DOHH2 (cell line): ENCODE measurements around the gene PPFIA4.

ENCODE experiments used
- H3F3A ChIP-seq: fragments of 200-600 bp; sonication (generic), shearing (Covaris generic); 2 replicates; pipeline ENCODE4 v1.6.0; 2016; ENCODE audit warnings: antibody characterized with exemption, mild to moderate bottlenecking; ENCODE audit not compliant: control insufficient read depth, insufficient read depth
- H3K27ac ChIP-seq: fragments of 200-600 bp; sonication (generic); 2 replicates; pipeline ENCODE4 v1.5.1; 2014; ENCODE audit warnings: low read depth, mild to moderate bottlenecking, low read length, moderate library complexity
- H3K27me3 ChIP-seq: fragments of 200-600 bp; sonication (generic); 2 replicates; pipeline ENCODE4 v1.6.1; 2014; ENCODE audit warnings: mild to moderate bottlenecking, low read length, mixed read lengths; ENCODE audit not compliant: control insufficient read depth
- H3K36me3 ChIP-seq: fragments of 200-600 bp; sonication (generic); 2 replicates; pipeline ENCODE4 v1.6.1; 2014; ENCODE audit warnings: mild to moderate bottlenecking, low read length, moderate library complexity, mixed read lengths; ENCODE audit not compliant: control insufficient read depth
- H3K4me1 ChIP-seq: fragments of 200-600 bp; sonication (generic); 2 replicates; pipeline ENCODE4 v1.6.1; 2014; ENCODE audit warnings: mild to moderate bottlenecking, low read length, mixed read lengths; ENCODE audit not compliant: control insufficient read depth
- H3K4me2 ChIP-seq: fragments of 200-600 bp; sonication (generic); 2 replicates; pipeline ENCODE4 v1.6.0; 2014; ENCODE audit warnings: mild to moderate bottlenecking, low read length, moderate library complexity
- H3K4me3 ChIP-seq: fragments of 200-600 bp; sonication (generic); 2 replicates; pipeline ENCODE4 v1.5.1; 2014; ENCODE audit warnings: mild to moderate bottlenecking, low read length, mixed read lengths
- H3K79me2 ChIP-seq: fragments of 200-600 bp; sonication (generic); 2 replicates; pipeline ENCODE4 v1.6.1; 2014; ENCODE audit warnings: mild to moderate bottlenecking, low read length, mixed read lengths; ENCODE audit not compliant: control insufficient read depth
- H3K9me2 ChIP-seq: fragments of 200-600 bp; sonication (generic); replicated peaks from 2 replicates; pipeline ENCODE4 v1.6.1; 2014; ENCODE audit warnings: mild to moderate bottlenecking, low read length, mixed read lengths; ENCODE audit not compliant: control insufficient read depth
- H3K9me3 ChIP-seq: fragments of 200-600 bp; sonication (generic); 2 replicates; pipeline ENCODE4 v1.6.1; 2014; ENCODE audit warnings: antibody characterized with exemption, low read length, mixed read lengths; ENCODE audit not compliant: control insufficient read depth, insufficient read depth
- H4K20me1 ChIP-seq: fragments of 200-600 bp; sonication (generic); 2 replicates; pipeline ENCODE4 v1.6.0; 2014; ENCODE audit warnings: low read depth, mild to moderate bottlenecking, antibody characterized with exemption, low read length, moderate library complexity; ENCODE audit not compliant: control insufficient read depth, insufficient read depth
- EZH2phosphoT487 ChIP-seq: fragments of 200-600 bp; sonication (generic); IDR thresholded peaks from 2 replicates; pipeline ENCODE4 v1.6.1; 2017; ENCODE audit warnings: borderline replicate concordance, mild to moderate bottlenecking, antibody characterized with exemption, low read length, moderate library complexity, mixed read lengths
- TF ChIP-seq, protein P1 (sequence below): fragments of 200-600 bp; sonication (generic); IDR thresholded peaks from one replicate; pipeline ENCODE4 v1.5.1; 2014; ENCODE audit warnings: antibody characterized with exemption, mild to moderate bottlenecking, low read depth, low read length; ENCODE audit not compliant: poor library complexity, severe bottlenecking

PPFIA4 gene

DNA sequence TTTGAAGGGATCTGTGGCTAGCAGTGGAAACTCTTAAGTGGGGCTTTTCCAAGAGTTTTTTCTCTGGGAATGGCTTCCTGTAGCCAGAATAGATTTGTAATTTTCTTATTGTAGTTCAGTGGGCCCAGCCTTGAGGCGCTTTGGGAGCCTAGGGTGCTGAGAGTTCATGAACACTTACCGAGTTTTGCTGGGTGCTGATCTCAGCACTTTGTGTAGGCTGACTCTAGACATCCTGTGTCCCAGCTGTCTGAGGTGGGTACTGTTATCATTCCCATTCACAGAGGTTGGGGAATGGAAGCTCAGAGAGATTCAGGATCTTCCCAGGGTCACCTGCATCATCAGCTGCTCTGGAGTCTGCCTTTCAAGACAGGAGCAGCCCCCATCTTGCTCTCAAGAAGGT, 7.0 kb downstream of the PPFIA4 start:
- Histone ChIP-seq H3K4me1 (no peaks in the 10 kb centered on the region), H3K9me2 (no peaks in the 10 kb centered on the region), H3K27ac (no peak overlapping the region), H3K79me2 (no peaks in the 10 kb centered on the region), H3K27me3 (peaks cover 7% of the 10 kb centered on the region; the same call in 1 of the 2 replicates), H4K20me1 (no peaks in the 10 kb centered on the region), H3K36me3 (no peaks in the 10 kb centered on the region), H3K4me3 (no peak overlapping the region), H3K9me3 (no peaks in the 10 kb centered on the region), H3K4me2 (no peak overlapping the region), H3F3A (no peaks in the 10 kb centered on the region)
- no peak for TF ChIP-seq EZH2phosphoT487
- TF ChIP-seq, protein P1, sequence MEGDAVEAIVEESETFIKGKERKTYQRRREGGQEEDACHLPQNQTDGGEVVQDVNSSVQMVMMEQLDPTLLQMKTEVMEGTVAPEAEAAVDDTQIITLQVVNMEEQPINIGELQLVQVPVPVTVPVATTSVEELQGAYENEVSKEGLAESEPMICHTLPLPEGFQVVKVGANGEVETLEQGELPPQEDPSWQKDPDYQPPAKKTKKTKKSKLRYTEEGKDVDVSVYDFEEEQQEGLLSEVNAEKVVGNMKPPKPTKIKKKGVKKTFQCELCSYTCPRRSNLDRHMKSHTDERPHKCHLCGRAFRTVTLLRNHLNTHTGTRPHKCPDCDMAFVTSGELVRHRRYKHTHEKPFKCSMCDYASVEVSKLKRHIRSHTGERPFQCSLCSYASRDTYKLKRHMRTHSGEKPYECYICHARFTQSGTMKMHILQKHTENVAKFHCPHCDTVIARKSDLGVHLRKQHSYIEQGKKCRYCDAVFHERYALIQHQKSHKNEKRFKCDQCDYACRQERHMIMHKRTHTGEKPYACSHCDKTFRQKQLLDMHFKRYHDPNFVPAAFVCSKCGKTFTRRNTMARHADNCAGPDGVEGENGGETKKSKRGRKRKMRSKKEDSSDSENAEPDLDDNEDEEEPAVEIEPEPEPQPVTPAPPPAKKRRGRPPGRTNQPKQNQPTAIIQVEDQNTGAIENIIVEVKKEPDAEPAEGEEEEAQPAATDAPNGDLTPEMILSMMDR = no peak

- no peak for TF ChIP-seq EZH2phosphoT487
- TF ChIP-seq, protein P1 = no peak
- H3K27ac ChIP-seq = no peak overlapping the region
- no peaks in the 10 kb centered on the region for H3K4me1 ChIP-seq
- H3K36me3 ChIP-seq = no peaks in the 10 kb centered on the region
- peaks cover 7% of the 10 kb centered on the region; the same call in 1 of the 2 replicates for H3K27me3 ChIP-seq
- H4K20me1 ChIP-seq = no peaks in the 10 kb centered on the region
- H3K79me2 ChIP-seq = no peaks in the 10 kb centered on the region
- no peaks in the 10 kb centered on the region for H3K9me2 ChIP-seq
- H3K4me3 ChIP-seq = no peak overlapping the region
- no peaks in the 10 kb centered on the region for H3F3A ChIP-seq
- H3K4me2 ChIP-seq = no peak overlapping the region
- H3K9me3 ChIP-seq = no peaks in the 10 kb centered on the region
These were observed 7.6 kb downstream of the PPFIA4 start for GRCh38 chr1:203033917-203034316.

DNA sequence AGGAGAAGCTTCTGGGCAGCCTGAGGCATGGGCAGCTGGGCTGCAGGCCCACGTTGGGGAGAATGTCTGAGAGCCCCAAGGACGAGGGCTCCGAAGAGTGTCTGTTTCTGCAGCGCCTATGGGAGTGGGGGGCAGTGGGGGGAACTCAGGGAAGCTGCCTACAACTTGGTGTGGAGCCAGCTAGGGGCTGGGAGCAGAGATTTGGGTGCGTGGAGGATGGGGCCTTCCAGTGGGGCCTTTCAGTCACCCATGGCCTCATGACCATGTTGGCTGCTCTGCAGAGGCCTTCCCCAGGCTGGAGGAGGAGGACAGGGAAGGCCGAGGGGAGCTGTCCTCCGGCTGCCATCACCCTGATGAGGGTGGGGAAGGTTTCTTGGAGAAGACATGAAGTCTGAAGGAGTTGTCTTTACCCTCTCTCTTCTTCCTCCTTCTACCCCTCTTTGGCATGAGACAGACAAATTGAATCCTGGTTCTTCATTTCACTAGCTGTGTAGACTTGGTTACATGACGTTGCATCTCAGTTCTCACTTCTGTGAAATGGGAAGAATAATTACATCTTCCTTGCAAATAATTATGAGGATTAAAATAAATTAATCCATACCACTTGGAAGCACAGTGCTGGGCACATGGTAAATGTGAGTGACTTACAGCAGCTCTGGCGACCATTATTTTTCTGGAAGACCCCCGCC, 8.3 kb downstream of the PPFIA4 start:
- Histone ChIP-seq H3K9me2 (no peaks in the 10 kb centered on the region), H3K79me2 (no peaks in the 10 kb centered on the region), H3K36me3 (no peaks in the 10 kb centered on the region), H3K9me3 (no peaks in the 10 kb centered on the region), H3K4me1 (no peaks in the 10 kb centered on the region), H4K20me1 (no peaks in the 10 kb centered on the region), H3K4me3 (no peak overlapping the region), H3K27ac (no peak overlapping the region), H3F3A (no peaks in the 10 kb centered on the region), H3K27me3 (peaks cover 7% of the 10 kb centered on the region; the same call in 1 of the 2 replicates), H3K4me2 (no peak overlapping the region)
- TF ChIP-seq, protein P1 = no peak
- TF ChIP-seq EZH2phosphoT487 = no peak
